Stimulated activated CD4-positive, alpha-beta T cell treated with anti-CD3 and anti-CD28 coated beads, Interleukin-2, amount 100 ng/mL, for 48 hours (primary cell): ENCODE data around the gene ATP10B.
"Not testable (repeated sequence)": the region's sequence is repeated elsewhere in the genome, so short reads cannot be mapped to it uniquely, and the experiment has no call there.

Source experiments
- DNase-seq, 2 donors: peaks; one replicate each; pipeline ENCODE4 v3.0.0-alpha.2; 2020

The ATP10B gene

DNA sequence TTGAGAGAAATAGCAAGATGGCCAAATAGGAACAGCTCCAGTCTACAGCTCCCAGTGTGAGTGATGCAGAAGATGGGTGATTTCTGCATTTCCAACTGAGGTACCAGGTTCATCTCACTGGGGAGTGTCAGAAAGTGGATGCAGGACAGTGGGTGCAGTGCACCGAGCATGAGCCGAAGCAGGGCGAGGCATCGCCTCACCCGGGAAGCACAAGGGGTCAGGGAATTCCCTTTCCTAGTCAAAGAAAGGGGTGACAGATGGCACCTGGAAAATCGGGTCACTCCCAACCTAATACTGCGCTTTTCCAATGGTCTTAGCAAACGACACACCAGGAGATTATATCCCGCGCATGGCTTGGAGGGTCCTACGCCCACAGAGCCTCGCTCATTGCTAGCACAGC, 39.0 kb downstream of the ATP10B start:
- DNase-seq: not testable (repeated sequence)

DNA sequence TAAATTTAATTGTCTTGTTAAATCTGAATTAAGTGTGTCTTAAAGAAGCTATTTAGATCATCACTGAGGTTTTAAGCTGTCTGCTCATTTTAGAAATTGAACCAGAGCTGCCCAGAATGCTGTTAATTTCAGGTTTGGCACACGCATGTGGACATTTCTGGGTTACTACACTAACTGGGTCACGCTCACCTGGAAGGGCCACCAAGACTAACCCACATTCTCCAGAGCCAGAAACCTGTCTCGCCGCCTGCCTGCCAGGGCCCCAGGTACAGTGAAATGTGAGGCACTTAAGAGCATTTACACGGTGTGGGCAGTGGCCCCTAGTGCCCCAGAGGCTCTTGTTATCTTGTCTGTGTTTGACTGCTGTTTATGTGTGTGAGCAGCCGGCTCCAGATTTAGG, 46.6 kb downstream of the ATP10B start:
- no peak for DNase-seq

DNA sequence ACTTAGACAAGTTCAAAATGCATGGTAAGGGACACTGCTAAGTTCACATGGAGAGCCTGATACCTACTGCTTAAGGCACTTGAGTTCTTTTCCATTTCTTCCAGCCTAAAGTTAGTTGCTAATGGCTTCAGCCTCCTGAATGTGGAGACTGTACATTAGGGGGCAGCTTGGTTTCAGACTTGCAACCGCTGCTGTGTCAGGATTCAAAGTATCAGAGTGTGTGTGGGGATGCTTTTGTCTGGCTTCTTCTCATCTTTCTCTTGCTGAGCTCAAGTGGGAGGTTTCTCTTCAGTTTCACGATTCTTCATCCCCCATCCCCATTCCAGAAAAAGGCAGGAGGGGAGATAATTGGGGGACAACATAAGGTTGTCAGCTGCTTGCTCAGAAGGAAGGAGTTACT, 49.4 kb downstream of the ATP10B start:
- no peak for DNase-seq

DNA sequence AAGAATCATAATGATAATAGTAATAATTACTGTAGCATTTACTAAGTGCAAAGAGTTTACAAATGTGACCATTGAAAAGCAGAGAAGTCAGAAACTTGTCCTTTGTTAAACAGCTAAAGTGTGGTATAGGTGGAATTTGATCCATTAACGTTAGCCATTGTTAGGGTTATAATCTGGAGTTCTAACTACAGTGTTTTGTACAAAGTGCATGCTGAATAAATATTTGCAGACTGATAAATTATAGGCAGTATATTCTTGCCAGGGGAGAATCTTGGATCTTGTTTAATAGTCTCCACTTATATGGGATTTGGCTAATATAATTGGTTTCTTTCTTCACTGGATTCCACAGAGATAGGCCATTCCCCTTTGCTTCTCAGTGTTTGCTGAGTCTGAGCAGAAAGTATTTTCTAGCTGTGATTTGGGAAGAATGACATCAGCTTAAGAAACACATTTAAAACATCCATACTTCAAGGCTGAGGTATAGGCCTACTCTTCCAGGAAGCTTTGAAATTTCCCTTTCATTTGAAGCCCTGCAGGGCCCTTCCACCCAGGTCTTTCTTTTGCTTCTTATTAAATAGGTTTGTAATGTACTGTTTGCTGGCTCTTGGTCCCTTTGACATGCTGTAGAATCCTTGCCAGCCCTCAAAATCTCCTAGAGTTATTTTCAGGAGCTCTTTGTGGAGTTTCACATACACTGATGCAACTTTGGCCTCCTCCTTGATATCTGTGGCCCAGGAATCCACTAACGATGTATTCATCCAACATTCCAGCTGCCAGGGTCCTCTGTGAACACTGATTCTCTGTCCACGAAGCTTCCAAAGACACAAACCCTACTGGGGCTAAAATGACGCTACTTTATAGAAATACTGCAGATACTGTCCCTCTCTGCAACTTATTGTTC, 51.4 kb downstream of the ATP10B start:
- no peak for DNase-seq

DNA sequence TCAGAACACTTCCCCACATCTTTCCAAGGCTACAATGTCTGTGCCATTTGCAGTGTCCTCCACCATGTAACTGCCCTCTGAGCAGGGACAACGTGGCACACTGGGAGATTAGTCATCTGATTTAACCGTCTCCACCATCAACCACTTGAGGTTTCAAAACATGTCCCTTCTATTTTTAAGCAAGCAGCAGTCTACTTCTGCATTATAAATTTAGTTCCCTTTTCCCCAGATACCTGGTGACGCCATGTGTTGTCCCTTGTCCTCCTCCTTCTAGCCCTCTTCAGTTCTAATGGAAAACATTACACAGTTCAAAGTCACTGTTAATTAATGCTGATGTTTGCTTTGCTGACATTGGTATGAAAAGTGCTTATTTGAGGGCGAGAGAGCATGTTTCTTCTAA, 52.8 kb downstream of the ATP10B start:
- no peak for DNase-seq

DNA sequence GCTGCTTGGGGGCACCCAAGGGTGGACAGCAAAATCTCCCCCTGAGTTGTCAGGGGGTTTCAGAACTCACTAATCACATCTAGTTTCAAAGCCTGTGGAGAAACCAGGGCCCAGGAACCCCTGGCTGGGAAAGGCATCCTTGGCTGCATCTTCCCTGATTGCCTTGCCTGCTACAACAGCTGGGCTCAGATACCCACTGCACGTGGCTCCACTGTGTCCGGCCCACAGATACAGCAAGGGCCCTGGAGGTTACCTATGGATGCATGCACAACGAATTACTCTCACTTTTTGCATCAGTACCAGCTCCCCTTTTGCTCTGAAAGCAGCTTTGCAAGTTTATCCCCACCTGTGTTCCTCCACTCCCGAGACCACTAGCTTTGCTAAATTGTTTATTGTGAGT, 55.0 kb downstream of the ATP10B start:
- DNase-seq: no peak

DNA sequence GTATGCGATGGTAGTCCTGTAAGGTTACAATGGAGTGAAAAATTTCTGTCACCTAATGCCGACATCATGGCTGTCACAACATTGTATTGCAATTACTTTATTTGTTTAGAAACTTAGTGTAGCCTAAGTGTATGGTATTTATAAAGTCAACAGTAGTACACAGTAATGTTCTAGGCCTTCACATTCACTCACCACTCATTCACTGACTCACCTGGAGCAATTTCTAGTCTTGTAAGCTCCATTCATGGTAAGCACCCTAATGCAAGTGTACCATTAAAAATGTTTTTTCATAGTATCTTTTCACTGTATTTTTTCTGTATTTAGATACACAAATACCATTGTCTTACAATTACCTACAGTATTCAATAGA, 58.5 kb downstream of the ATP10B start:
- DNase-seq: no peak

DNA sequence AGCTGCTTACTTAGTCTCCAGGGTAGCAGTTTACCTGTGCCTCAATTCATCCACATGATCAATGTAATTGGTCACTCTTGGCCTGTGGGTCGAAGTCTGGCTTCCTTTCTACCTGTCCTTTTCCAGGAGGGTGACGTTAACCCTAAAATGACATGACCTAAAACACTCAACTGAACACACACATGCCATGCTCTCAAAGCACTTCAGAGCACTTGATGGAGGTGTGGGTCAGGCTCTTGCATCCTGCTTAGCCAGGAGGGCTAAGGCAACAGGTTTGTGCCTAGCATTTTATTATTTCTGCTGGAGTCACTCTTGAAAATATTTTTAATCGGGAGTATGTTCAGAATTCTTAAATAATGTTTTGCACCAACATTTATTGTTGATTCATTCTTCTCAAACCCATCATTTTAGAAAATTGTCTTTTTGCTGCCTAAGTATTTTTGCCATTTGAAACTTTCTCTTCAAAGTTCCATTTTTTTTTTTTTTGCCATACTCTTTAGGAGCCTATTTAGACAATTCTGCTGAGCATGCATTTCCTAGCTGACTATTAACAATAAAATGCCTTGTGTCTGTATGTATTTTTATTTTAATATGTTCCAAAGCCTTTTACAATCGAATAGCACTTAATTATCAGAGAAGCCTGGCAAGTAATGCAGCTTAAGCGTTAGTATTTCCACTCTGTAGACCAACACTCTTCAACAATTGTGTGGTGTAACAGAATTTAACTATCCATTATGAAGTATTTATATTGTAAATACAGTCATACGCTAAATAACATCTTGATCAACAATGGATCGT, 59.1 kb downstream of the ATP10B start:
- DNase-seq: no peak

DNA sequence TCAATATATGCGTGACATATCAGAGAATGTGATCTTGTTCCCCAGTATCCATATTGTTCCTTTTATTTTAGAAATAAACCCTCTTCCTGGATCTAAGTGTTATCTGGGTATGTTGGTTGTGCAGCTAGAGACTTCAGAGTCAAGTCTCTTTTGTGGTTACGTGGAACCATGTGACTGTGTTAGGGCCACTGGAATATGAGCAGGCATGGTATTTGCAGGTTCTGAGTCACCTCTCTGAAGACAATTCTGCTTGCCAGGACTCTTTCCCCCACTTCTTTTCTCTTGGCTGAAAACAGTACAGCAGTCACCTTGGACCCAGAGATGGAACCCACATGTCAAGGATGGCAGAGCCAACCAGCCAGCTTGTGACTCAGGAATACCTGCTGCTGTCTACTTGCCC, 59.7 kb downstream of the ATP10B start:
- DNase-seq: no peak

DNA sequence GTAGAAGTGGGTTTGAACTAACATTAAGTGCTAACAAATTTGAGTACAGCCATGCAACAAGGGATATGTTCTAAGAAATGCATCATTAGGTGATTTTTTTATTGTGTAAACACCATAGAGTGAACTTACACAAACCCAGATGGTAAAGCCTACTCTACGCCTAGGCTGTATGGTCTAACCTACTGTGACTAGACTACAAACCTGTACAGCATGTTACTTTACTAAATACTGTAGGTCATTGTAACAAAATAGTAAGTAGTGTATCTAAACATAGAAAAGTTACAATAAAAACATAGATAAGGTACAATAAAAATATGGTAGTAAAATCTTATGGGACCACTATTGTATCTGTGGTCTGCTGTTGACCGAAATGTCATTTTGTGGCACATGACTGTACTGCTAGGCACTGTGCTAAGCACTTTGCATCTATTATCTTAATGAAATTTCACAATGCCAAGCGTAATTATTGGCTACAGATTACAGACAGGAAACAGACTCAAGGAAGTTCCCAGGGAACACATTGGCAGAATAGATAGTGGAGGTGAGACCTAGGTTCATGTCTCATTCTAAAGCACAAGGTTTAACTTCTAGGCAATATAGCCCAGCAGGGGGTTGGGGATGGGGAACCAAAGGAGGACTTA, 62.7 kb downstream of the ATP10B start:
- no peak for DNase-seq

DNA sequence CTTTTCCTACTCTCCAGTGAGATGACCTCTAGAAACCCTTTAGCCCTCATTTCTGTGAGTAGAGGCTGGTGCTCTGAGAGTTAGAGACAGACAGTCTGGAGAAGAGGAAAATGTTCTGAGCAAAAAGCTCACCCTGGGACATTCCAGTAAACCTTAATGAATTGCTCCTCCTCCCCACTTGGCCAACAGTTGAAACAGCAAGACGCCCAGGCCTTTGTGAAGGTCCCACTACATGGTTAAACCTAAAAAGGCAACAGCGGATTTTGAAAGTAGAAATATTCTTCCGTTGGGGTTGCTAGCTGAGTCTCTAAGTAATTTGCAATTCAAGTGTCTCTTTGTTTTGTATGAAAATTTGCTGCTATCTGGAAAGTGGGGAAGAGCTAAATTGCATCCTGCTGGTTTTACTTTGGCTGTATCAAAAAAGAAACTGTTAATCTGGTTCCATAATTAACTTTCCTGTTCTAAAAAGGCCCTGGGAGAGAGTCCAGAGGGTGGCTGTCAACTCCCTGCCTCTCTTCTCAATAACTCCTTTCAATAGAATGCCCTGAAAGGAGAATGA, 63.8 kb downstream of the ATP10B start:
- no peak for DNase-seq

DNA sequence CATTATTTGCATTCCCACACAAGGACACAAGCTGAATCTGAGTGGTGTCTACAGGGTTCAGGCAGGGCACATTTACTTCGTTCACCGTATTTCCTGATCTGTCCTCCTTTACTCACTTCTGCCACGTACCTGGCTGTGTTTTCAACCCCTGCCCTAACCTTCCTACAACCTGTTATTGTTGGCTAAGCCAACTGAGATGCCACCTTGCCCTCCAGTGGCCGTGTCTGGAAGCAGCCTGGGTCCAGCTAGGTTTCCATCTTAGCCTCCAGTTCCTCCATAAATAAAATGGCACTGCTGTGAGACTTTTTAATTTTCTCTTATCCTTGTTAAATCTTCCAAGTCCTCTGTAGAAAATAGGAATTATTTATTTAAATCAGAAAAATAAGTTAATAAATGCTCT, 64.8 kb downstream of the ATP10B start:
- peak; percentile 2 to 4 for DNase-seq

DNA sequence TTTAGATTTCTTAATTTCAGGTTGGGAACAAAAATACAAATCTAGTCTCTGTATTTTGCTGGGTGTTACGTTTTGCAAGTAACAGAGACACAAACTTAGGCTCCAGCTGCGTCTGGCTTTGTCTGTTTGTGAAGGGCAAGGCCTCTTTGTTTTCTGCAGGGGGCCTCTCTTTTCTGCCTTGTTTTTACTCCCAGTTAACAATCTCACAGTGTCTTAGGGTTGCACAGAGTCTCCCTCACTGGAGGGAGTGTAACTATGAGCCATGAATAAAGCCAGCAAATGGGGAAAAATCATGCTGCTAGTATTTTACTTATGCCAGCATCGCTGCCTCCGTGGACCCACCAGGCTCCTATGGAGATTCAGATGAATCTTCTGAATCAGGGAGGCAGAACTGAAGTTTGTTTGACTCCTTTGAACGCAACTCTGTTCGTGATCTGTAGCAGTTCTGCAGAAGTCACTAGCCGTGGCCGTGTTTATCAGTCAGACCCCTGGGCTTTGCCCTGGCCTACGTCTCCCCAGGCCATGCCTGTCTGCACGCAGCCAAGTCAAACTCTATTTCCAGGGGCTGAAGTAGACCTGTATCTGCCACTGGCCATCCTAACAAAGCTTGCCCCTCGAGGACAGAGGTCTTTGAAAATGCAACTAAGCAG, 77.2 kb downstream of the ATP10B start:
- no peak for DNase-seq

DNA sequence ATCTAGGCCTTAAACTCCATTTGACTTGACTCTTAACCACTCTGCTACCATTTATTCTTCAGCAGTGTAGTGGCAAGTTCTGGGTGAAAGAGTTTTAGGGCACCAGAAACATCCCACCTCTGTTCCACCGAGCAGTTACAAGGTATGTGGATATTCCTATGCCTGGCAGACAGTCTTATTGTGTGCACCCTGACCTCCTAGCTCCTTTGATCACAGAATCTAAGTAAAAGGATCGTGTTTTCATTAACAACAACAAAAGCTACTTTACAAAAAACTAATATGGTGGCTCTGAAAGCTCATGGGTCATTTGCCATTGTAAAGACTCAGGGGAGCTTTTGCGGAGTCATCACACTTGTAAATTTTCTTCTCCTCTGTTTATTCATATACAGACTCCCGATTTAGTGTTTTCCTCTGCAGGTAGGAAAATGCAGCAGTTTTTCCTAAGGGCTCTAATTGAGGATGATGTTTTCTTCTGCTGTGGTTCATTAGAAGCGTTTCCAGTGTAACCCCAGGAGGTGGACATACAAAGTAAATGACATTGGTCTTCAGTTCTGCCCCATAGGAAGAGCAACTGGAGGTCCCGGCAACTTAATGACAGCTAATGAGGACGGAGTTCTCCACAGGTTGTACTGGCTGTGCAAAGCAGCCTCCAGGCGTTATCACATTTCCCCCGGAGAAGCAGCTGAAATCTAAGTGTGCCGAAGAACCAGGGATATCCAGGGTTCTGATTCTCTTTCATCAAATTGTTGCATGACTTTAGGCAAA, 78.2 kb downstream of the ATP10B start:
- no peak for DNase-seq

DNA sequence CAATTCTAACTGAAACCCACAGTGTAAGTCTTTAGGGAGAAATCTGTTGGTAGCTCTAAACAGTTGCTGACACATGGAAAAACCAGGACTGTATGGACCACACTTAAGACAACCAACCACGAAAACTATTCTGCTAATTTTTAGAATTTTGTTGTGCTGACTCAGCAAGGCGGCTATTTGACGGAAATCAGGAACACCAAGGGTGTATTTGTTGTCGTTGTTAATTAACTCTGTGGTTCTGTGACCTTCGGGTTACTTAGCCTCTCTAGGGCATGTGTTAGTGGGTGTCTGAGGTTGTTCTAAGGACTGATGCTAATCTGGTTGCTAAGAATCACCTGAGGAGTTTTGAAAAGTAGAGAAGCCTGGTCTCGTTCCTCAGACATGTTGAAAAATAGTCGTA, 79.2 kb downstream of the ATP10B start:
- no peak for DNase-seq

DNA sequence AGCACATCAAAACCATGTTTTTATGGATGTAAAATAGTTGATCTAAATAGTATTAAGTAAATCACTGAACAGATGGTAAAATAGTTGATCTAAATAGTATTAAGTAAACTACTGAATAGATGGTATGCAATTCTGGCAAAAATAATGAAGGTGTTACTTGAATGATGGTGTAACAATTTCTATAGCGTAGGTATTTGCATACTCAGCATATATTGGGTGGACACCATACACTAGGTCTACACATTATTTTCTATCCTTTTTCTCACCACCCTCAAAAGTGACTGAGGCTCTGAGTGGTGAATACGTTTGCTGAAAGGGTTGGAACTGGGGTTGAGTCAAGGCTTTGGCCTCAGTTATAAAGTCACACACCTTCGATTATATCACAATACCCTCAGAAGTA, 81.3 kb downstream of the ATP10B start:
- DNase-seq: no peak

DNA sequence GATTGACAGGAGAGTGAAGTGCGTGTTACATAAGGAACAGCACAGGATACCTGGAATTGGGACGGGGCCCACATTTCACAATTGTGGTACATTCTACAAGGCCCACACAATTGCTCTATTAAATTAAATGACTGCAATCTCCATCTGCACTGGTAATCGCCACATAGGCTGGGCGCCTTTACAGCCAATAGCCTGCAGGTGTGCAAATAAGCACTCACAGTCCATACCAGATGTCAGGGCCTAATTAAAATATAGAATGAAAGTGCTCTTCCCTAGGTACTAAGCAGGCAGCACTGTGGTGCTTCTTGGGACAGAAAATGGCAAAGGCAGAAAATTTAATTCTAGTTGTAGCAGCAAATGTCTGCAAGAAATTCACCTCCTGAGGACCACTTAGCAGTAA, 82.7 kb downstream of the ATP10B start:
- no peak for DNase-seq

DNA sequence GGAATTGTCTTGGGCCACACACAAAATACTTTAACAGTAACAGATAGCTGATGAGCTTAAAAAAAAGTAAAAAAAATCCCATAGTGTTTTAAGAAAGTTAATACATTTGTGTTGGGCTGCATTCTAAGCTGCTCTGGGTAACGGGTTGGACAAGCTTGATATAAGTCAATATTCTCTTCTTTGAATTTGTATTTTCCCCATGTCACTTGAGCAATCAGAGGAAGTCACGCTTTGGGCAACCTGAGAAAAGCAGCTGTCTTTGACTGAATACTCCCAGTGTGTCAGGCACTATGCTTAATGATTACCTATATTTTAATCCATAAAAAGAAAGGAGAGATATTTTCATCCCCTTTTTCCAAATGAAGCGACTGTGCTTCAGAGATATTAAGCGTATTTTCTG, 84.9 kb downstream of the ATP10B start:
- no peak for DNase-seq

DNA sequence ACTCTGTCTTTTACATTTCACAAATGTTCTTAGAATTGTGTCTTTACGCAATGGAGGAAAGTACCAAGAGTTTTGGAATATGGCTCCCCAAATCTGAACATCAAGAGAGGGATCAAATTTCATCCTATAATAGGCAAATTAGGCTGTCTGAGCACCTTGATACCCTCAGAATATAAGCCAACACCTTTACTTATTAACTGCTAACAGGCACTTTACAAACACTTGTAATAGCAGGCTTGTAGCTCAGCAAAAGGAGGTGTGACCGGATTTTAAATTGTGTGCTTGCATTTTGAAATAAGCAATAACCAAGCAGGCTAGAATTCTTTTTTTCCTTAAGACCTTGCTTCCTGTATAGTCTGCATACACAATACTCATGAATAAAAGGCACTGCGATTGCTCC, 92.0 kb downstream of the ATP10B start:
- DNase-seq: no peak

DNA sequence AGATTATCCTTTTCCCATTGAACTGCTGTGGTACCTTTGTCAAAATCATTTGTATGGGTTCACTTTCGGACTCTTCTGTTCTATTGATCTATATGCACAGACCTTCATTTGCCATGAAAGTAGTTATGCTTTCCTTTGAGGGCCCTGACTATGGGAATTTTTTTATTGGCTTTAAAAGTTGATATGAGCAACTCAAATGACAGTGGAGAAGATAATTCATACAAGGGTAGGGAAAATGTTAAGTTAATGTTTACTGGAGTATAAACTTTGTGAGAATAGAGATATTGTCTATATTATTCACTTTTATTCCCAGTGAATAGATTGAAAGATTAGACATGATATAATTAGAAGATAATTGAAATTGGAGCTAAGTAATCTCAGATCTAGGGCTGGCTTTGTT, 94.8 kb downstream of the ATP10B start:
- no peak for DNase-seq

DNA sequence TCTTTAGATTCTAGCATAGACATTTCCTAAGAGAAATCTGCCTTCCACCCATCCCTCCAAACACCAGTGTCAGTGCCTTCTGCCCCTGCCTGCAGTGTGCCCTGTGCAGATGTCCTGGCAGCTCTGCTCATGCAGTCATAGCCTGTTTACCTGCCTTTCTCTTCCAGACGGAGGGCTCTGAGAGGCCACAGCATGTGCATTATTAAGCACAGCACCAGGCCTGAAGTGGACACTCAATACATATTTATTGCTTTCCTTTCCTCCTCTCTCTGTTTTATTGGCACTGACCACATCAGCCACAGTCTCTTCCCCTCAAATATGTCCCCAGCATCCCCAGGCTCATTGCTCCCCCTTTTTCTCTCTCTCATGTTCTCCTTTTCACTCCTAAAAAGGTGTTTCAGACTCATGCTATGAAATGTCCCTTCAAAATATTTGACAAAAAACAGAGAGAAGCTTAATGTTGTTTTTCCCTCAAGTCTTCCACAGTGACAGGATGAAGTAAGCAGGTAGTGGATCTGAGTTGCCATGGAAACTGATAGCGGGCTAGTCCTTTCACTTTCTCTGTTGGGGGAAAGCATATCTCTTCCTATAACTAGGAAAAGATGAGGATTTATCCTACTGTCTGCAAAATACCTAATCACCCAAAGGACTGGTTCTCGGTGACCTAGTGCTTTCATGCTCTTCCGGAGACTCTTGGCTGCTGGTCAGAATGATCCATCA, 100.9 kb downstream of the ATP10B start:
- no peak for DNase-seq

DNA sequence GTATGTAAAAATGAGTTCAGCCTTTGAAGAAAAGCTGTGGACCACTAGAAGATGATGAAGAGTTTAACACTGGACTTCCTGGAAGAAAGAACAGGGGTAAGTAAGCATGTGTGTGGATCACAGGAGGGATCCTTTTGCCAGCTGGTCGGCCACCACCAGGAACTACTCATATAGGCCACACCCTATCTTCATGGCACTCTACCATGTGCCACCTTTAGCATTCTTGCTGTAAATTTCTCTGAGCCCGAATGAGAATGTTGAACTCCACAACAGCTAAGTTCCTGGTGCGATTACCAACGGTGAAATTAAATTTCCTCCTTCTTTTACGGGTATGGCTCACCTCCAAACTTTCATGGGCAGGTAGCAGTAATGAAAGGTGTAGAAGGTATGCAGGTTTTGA, 102.3 kb downstream of the ATP10B start:
- DNase-seq: no peak
